Measurements from ENCODE around the gene TTC24.
"Not testable (repeated sequence)": the region's sequence is repeated elsewhere in the genome, so short reads cannot be mapped to it uniquely, and the experiment has no call there.

Gene TTC24

GRCh38 chr1:156555715-156556114 lies 23.8 kb upstream of the TTC24 start:
- no peak for FAIRE-seq

GRCh38 chr1:156556354-156556753 lies 23.2 kb upstream of the TTC24 start:
- FAIRE-seq: no peak

- FAIRE-seq: no peak
These were observed 20.3 kb upstream of the TTC24 start for GRCh38 chr1:156559086-156559796.

GRCh38 chr1:156559797-156560385 lies 19.6 kb upstream of the TTC24 start:
- no peak for FAIRE-seq

- FAIRE-seq: no peak
These were observed 18.8 kb upstream of the TTC24 start for GRCh38 chr1:156560585-156561163.

GRCh38 chr1:156565519-156565918 lies 14.0 kb upstream of the TTC24 start:
- FAIRE-seq: no peak

- no peak for FAIRE-seq
These were observed 13.1 kb upstream of the TTC24 start for GRCh38 chr1:156566436-156566835.

- no peak for FAIRE-seq
These were observed 8.2 kb upstream of the TTC24 start for GRCh38 chr1:156571261-156571852.

- FAIRE-seq: no peak
These were observed 7.4 kb upstream of the TTC24 start, which contains the start of gene IQGAP3 for GRCh38 chr1:156571919-156572662. TSS of gene IQGAP3 (minus strand) at chr1:156572565. CDS start at chr1:156572529, 36 bp downstream.

GRCh38 chr1:156572663-156573018 lies 6.9 kb upstream of the TTC24 start:
- FAIRE-seq: no peak

- FAIRE-seq: no peak
These were observed 5.4 kb upstream of the TTC24 start for GRCh38 chr1:156574039-156574633.

- FAIRE-seq: no peak
These were observed 2.0 kb upstream of the TTC24 start for GRCh38 chr1:156577550-156577949.

GRCh38 chr1:156578055-156578454 lies 1.5 kb upstream of the TTC24 start:
- FAIRE-seq: no peak

GRCh38 chr1:156581661-156582387 lies 2.3 kb downstream of the TTC24 start:
- no peak for FAIRE-seq

- no peak for FAIRE-seq
These were observed 3.0 kb downstream of the TTC24 start for GRCh38 chr1:156582388-156583017.

GRCh38 chr1:156583821-156584622 lies 4.5 kb downstream of the TTC24 start:
- FAIRE-seq: peak; percentile 92

- FAIRE-seq: no peak
These were observed 5.3 kb downstream of the TTC24 start for GRCh38 chr1:156584813-156585212.

GRCh38 chr1:156586323-156586722 lies 6.8 kb downstream of the TTC24 start:
- FAIRE-seq: no peak

- FAIRE-seq: no peak
These were observed 7.5 kb downstream of the TTC24 start for GRCh38 chr1:156586892-156587477.

GRCh38 chr1:156587927-156588326 lies 8.4 kb downstream of the TTC24 start:
- not testable (repeated sequence) for FAIRE-seq
